ENCODE measurements around the gene CSAG3.
"Not testable (repeated sequence)": the region's sequence is repeated elsewhere in the genome, so short reads cannot be mapped to it uniquely, and the experiment has no call there.

DNA sequence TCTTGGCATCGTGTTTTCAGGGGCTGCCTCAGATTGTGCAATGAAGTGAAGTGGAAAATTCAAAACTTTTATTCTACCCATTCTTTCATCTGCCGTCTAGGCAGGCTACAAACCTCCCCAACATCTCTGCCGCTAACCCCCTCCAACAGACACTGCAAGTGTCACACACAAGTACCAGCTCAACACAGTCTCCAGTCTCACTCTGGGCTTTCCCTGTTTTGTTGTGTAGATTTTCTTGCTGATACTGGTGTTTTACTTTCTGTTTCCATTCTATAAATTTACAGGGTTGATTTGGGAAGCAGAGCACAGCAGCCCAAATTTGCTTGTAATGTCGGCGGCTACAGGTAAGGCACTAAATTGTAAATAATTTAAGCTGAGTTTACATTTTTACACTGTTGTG, 4.1 kb upstream of the CSAG3 start:
- TF ChIP-seq, protein P1, sequence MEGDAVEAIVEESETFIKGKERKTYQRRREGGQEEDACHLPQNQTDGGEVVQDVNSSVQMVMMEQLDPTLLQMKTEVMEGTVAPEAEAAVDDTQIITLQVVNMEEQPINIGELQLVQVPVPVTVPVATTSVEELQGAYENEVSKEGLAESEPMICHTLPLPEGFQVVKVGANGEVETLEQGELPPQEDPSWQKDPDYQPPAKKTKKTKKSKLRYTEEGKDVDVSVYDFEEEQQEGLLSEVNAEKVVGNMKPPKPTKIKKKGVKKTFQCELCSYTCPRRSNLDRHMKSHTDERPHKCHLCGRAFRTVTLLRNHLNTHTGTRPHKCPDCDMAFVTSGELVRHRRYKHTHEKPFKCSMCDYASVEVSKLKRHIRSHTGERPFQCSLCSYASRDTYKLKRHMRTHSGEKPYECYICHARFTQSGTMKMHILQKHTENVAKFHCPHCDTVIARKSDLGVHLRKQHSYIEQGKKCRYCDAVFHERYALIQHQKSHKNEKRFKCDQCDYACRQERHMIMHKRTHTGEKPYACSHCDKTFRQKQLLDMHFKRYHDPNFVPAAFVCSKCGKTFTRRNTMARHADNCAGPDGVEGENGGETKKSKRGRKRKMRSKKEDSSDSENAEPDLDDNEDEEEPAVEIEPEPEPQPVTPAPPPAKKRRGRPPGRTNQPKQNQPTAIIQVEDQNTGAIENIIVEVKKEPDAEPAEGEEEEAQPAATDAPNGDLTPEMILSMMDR (IDR thresholded peaks at IDR 0.05), result not testable (repeated sequence)
- not testable (repeated sequence) for TF ChIP-seq POLR2AphosphoS5 (IDR thresholded peaks at IDR 0.05)
